Esophagus squamous epithelium (tissue), 5 donors: ENCODE measurements around the gene ZDHHC3. TPM values are rescaled to one million over a fixed set of nuclear protein-coding genes. Genes with fewer than 3 reads are reported as not detected.
A peak's percentile ranks its signal among the peaks of the same experiment; 100 is the strongest.

Experiments used
- DNase-seq: peaks from one replicate; lab custom pipeline; 2025; lab: John Stamatoyannopoulos, UW
- H3K27ac ChIP-seq, 4 donors: fragments of 200-600 bp; sonication (generic); one replicate each; pipeline ENCODE4 v1.5.1; 2016 to 2019; ENCODE audit warnings: mild to moderate bottlenecking in 1 of 4
- H3K27me3 ChIP-seq, 4 donors: fragments of 200-600 bp; sonication (generic); 1 replicate in 3 of 4; 2 replicates in 1 of 4; pipeline versions ENCODE4 v1.5.1 to v1.6.0; 2017 to 2021; ENCODE audit warnings: antibody characterized with exemption in 1 of 4
- H3K36me3 ChIP-seq, 3 donors: fragments of 200-600 bp; sonication (generic); one replicate each; pipeline ENCODE4 v1.5.1; 2016 to 2019
- H3K4me1 ChIP-seq, 3 donors: fragments of 200-600 bp; sonication (generic); one replicate each; pipeline ENCODE4 v1.5.1; 2017 to 2019
- H3K4me3 ChIP-seq, 4 donors: fragments of 200-600 bp; sonication (generic); 1 replicate in 3 of 4; 2 replicates in 1 of 4; pipeline ENCODE4 v1.5.1; 2016 to 2019; ENCODE audit warnings: mild to moderate bottlenecking in 2 of 4, moderate library complexity in 1 of 4
- H3K9me3 ChIP-seq, 3 donors: fragments of 200-600 bp; sonication (generic); one replicate each; pipeline ENCODE4 v1.5.1; 2016 to 2019
- CTCF ChIP-seq, 6 experiments: fragments of 450-650 bp in 4 of 6; fragments of 200-600 bp in 2 of 6; sonication (generic) in 2 of 6; IDR thresholded peaks; one replicate each; pipeline ENCODE4 v1.5.1; 2016 to 2019; ENCODE audit warnings: antibody characterized with exemption in 6 of 6, mild to moderate bottlenecking in 4 of 6, moderate library complexity in 4 of 6
- POLR2A ChIP-seq, 4 donors: fragments of 450-650 bp; IDR thresholded peaks; one replicate each; pipeline ENCODE4 v1.6.1; 2017; ENCODE audit warnings: antibody characterized with exemption in 4 of 4, mild to moderate bottlenecking in 4 of 4, moderate library complexity in 3 of 4
- WGBS, 2 donors: methylation state at CpG; one replicate each; pipeline ENCODE4 v1.1.5; 2018; 5-methylcytosine and 5-hydroxymethylcytosine counted together
- intact Hi-C: fragments of 100-400 bp; cut with DNase I; formaldehyde crosslinking; loops from one replicate; pipeline ENCODE4 v1.15.0; 2022
- total RNA-seq, 4 donors: library from RNA; depleted of rRNA; stranded (reverse); fragments of >200 nt; gene quantifications; one replicate each; pipeline ENCODE4 v1.1.0, GENCODE V29; 2016
- donor health status: DM: yes; HTN: yes; CAD: no.

The ZDHHC3 gene
- total RNA-seq, 4 donors from 2014 or later = 64.6 to 93.8 (median 73.0) TPM

- 47 to 55% methylated on average over 4 of the region's 4 CpGs for whole genome bisulfite sequencing, 2 donors
Observed at GRCh38 chr3:44963571-44964325, 12.2 kb downstream of the ZDHHC3 start.

GRCh38 chr3:44962621-44963393 is 13.2 kb downstream of the ZDHHC3 start:
- DNase-seq = no peak
- H3K36me3 ChIP-seq = peaks cover 0 to 15% (median 0%) of the 10 kb centered on the region in 3 donors
- no peak for TF ChIP-seq POLR2A (IDR thresholded peaks at IDR 0.05)
- no peak for TF ChIP-seq CTCF (IDR thresholded peaks at IDR 0.05)
- intact Hi-C loops = no loop called here
- H3K9me3 ChIP-seq = no peaks in the 10 kb centered on the region
- peak overlapping the region in 2 of 4 donors; percentile 10 to 66 for H3K27ac ChIP-seq
- 64 to 69% methylated on average over 6 of the region's 6 CpGs for WGBS, 2 donors
- peaks cover 31 to 98% (median 42%) of the 10 kb centered on the region in 3 donors for H3K4me1 ChIP-seq
- H3K27me3 ChIP-seq = no peaks in the 10 kb centered on the region
- no peak overlapping the region for H3K4me3 ChIP-seq

More at GRCh38 chr3:44963571-44964325, 12.2 kb downstream of the ZDHHC3 start:
- Histone ChIP-seq H3K4me1 (peaks cover 35 to 98% (median 48%) of the 10 kb centered on the region in 3 donors), H3K4me3 (no peak overlapping the region), H3K27ac (peak overlapping the region in 3 of 4 donors; percentile 20 to 66 (median 57)), H3K27me3 (no peaks in the 10 kb centered on the region), H3K9me3 (no peaks in the 10 kb centered on the region), H3K36me3 (peaks cover 0 to 5% (median 0%) of the 10 kb centered on the region in 3 donors)
- intact Hi-C loops = no loop called here
- no peak for TF ChIP-seq CTCF (IDR thresholded peaks at IDR 0.05)
- no peak for TF ChIP-seq POLR2A (IDR thresholded peaks at IDR 0.05)
- no peak for DNase-seq

- H3K27me3 ChIP-seq = no peaks in the 10 kb centered on the region
- H3K4me3 ChIP-seq = no peak overlapping the region
- peaks cover 30 to 97% (median 36%) of the 10 kb centered on the region in 3 donors for H3K4me1 ChIP-seq
- TF ChIP-seq CTCF (IDR thresholded peaks at IDR 0.05) = no peak
- no peak for TF ChIP-seq POLR2A (IDR thresholded peaks at IDR 0.05)
- intact Hi-C loops = no loop called here
- WGBS, 2 donors = 92 to 93% methylated on average over 3 of the region's 3 CpGs
- no peaks in the 10 kb centered on the region for H3K9me3 ChIP-seq
- no peak for DNase-seq
- no peak overlapping the region for H3K27ac ChIP-seq
- H3K36me3 ChIP-seq = peaks cover 0 to 24% (median 0%) of the 10 kb centered on the region in 3 donors
Observed at GRCh38 chr3:44961888-44962287, 14.1 kb downstream of the ZDHHC3 start.

GRCh38 chr3:44960387-44961026 is 15.5 kb downstream of the ZDHHC3 start:
- Histone ChIP-seq H3K27me3 (no peaks in the 10 kb centered on the region), H3K9me3 (no peaks in the 10 kb centered on the region), H3K4me1 (peaks cover 25 to 92% (median 33%) of the 10 kb centered on the region in 3 donors), H3K4me3 (no peak overlapping the region), H3K36me3 (peaks cover 0 to 38% (median 0%) of the 10 kb centered on the region in 3 donors), H3K27ac (peak overlapping the region in 1 of 4 donors; percentile 14)
- no peak for DNase-seq
- intact Hi-C loops = no loop called here
- no peak for TF ChIP-seq CTCF (IDR thresholded peaks at IDR 0.05)
- TF ChIP-seq POLR2A (IDR thresholded peaks at IDR 0.05) = no peak
- WGBS, 2 donors = 85 to 88% methylated on average over 3 of the region's 3 CpGs
